ENCODE measurements around the gene FH. TPM values are rescaled to one million over a fixed set of nuclear protein-coding genes. Genes with fewer than 3 reads are reported as not detected.

Gene FH
- total and polyA plus RNA-seq, 2 of the 13 experiments (the other 11 are each of a cell fraction or from before 2014, with no cell fraction given), result 39.2 to 152 TPM

DNA sequence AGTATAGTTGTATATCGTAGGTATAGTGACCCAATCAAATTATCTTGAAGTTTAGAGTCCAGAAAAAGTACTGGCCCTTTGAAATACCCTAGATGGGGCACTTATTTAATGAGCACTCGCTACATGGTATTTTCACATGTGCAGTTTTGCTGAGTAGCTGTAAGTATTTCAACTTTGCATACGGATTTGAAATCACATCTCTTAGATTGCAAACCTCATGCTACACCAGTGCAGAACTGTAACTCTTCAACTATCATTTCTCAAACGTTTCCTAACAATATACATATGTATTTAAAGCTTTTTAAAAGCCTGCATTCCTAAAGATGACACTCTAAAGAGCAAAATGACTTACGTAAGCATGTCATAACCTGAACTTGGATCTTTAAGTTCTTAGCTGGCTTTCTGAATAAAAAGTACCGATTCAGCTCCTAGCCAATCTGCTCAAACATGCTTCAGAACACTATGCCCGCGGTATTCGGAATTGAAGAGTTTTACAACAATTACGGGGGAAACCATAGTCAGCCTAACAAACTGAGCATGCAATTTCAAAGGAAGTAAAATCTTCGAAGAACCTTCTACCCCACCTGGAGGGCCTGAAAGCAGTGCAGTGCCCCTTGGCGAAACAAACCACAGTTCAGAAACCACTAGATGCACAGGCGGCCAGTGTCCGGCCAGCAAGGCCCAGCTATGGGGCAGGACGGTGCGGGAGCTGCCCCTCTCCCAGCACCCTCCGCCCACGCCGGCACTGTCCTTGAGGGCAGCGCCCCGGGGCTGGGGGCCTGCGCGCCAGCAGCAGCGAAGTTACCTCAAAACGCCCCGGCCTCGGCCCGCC, 863 bp downstream of the FH start (continued):
- TF ChIP-seq LCORL (IDR thresholded peaks at IDR 0.05) (no peak), LCORL (CRISPR knock-in tag; IDR thresholded peaks at IDR 0.05) (no peak), ZNF674 (CRISPR knock-in tag; IDR thresholded peaks at IDR 0.05; ENCODE audit: low read depth) (peak; percentile 73; the same call in 1 of the 2 replicates), GATAD2A (CRISPR knock-in tag; IDR thresholded peaks at IDR 0.05) (peak; percentile 9; the same call in 1 of the 2 replicates), ZNF83 (CRISPR knock-in tag; IDR thresholded peaks at IDR 0.05; ENCODE audit: borderline replicate concordance) (no peak), EED (CRISPR knock-in tag; IDR thresholded peaks at IDR 0.05) (0 out of 2 replicates have a peak, but pooled peaks have one; percentile 60), ATF7-NPFF (CRISPR knock-in tag; IDR thresholded peaks at IDR 0.05; ENCODE audit: low read depth) (no peak), GFI1 (CRISPR knock-in tag; IDR thresholded peaks at IDR 0.05; ENCODE audit: borderline replicate concordance) (0 out of 2 replicates have a peak, but pooled peaks have one; percentile 20), RXRB (CRISPR knock-in tag; IDR thresholded peaks at IDR 0.05; ENCODE audit: borderline replicate concordance) (no peak), ZNF850 (CRISPR knock-in tag; conservative IDR thresholded peaks at IDR 0.05) (no peak), ZNF564 (CRISPR knock-in tag; IDR thresholded peaks at IDR 0.05) (0 out of 2 replicates have a peak, but pooled peaks have one; percentile 32), ZKSCAN1 (IDR thresholded peaks at IDR 0.05; ENCODE audit: low read length) (no peak), MBD4 (IDR thresholded peaks at IDR 0.05; ENCODE audit: borderline replicate concordance, low read length) (no peak), SSRP1 (CRISPR knock-in tag; IDR thresholded peaks at IDR 0.05) (no peak), RNF2 (conservative IDR thresholded peaks at IDR 0.05; ENCODE audit: low read depth) (no peak), NR2F2 (IDR thresholded peaks at IDR 0.05; ENCODE audit: borderline replicate concordance, low read depth) (no peak), HNRNPLL (IDR thresholded peaks at IDR 0.05; ENCODE audit: low read depth, low read length, poor library complexity, severe bottlenecking) (no peak), HMGA1 (CRISPR knock-in tag; conservative IDR thresholded peaks at IDR 0.05) (no peak), BHLHE40 (IDR thresholded peaks at IDR 0.05; ENCODE audit: low read length) (no peak), NR2C2 (CRISPR knock-in tag; IDR thresholded peaks at IDR 0.05; ENCODE audit: borderline replicate concordance) (no peak), HDAC6 (IDR thresholded peaks at IDR 0.05; ENCODE audit: low read depth, low read length) (no peak), FLYWCH1 (CRISPR knock-in tag; IDR thresholded peaks at IDR 0.05) (no peak)
- TF ChIP-seq, protein P1, sequence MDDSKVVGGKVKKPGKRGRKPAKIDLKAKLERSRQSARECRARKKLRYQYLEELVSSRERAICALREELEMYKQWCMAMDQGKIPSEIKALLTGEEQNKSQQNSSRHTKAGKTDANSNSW (CRISPR knock-in tag; IDR thresholded peaks at IDR 0.05; ENCODE audit: borderline replicate concordance), result no peak
- TF ChIP-seq, protein P2, sequence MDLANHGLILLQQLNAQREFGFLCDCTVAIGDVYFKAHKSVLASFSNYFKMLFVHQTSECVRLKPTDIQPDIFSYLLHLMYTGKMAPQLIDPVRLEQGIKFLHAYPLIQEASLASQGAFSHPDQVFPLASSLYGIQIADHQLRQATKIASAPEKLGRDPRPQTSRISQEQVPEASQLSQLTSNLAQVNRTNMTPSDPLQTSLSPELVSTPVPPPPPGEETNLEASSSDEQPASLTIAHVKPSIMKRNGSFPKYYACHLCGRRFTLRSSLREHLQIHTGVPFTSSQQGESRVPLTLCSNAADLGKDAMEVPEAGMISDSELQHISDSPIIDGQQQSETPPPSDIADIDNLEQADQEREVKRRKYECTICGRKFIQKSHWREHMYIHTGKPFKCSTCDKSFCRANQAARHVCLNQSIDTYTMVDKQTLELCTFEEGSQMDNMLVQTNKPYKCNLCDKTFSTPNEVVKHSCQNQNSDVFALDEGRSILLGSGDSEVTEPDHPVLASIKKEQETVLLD (CRISPR knock-in tag; IDR thresholded peaks at IDR 0.05; ENCODE audit: low read depth), result no peak
- TF ChIP-seq, protein P3, sequence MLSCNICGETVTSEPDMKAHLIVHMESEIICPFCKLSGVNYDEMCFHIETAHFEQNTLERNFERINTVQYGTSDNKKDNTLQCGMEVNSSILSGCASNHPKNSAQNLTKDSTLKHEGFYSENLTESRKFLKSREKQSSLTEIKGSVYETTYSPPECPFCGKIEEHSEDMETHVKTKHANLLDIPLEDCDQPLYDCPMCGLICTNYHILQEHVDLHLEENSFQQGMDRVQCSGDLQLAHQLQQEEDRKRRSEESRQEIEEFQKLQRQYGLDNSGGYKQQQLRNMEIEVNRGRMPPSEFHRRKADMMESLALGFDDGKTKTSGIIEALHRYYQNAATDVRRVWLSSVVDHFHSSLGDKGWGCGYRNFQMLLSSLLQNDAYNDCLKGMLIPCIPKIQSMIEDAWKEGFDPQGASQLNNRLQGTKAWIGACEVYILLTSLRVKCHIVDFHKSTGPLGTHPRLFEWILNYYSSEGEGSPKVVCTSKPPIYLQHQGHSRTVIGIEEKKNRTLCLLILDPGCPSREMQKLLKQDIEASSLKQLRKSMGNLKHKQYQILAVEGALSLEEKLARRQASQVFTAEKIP (CRISPR knock-in tag; IDR thresholded peaks at IDR 0.05; ENCODE audit: borderline replicate concordance), result no peak
- TF ChIP-seq, protein P4, sequence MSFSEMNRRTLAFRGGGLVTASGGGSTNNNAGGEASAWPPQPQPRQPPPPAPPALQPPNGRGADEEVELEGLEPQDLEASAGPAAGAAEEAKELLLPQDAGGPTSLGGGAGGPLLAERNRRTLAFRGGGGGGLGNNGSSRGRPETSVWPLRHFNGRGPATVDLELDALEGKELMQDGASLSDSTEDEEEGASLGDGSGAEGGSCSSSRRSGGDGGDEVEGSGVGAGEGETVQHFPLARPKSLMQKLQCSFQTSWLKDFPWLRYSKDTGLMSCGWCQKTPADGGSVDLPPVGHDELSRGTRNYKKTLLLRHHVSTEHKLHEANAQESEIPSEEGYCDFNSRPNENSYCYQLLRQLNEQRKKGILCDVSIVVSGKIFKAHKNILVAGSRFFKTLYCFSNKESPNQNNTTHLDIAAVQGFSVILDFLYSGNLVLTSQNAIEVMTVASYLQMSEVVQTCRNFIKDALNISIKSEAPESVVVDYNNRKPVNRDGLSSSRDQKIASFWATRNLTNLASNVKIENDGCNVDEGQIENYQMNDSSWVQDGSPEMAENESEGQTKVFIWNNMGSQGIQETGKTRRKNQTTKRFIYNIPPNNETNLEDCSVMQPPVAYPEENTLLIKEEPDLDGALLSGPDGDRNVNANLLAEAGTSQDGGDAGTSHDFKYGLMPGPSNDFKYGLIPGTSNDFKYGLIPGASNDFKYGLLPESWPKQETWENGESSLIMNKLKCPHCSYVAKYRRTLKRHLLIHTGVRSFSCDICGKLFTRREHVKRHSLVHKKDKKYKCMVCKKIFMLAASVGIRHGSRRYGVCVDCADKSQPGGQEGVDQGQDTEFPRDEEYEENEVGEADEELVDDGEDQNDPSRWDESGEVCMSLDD (CRISPR knock-in tag; IDR thresholded peaks at IDR 0.05; ENCODE audit: borderline replicate concordance), result peak; percentile 39; the same call in 1 of the 2 replicates
